Common myeloid progenitor, CD34-positive (primary cell): ENCODE results near the gene CXorf51A. TPM values are rescaled to one million over a fixed set of nuclear protein-coding genes. Genes with fewer than 3 reads are reported as not detected.
"Not testable (repeated sequence)": the region's sequence is repeated elsewhere in the genome, so short reads cannot be mapped to it uniquely, and the experiment has no call there.

Source experiments
- CTCF ChIA-PET: fragments of 350-600 bp; sonication (Branson Sonifier 250); formaldehyde crosslinking; loops from one replicate; lab custom pipeline; 2021; ENCODE audit warnings: antibody characterized with exemption; lab: Charles Lee
- POLR2A ChIA-PET: fragments of 350-600 bp; sonication (Branson Sonifier 250); formaldehyde crosslinking; loops from one replicate; lab custom pipeline; 2021; ENCODE audit warnings: antibody characterized with exemption; lab: Charles Lee
- DNase-seq, 3 donors: peaks; one replicate each; pipeline versions ENCODE4 v3.0.0 to v3.0.0-alpha.2; 2013
- H3K27ac ChIP-seq, 2 experiments: 1 replicate in 1 of 2; 2 replicates in 1 of 2; pipeline ENCODE4 v1.7.0; 2013; ENCODE audit warnings: inconsistent platforms in 2 of 2, low read length in 2 of 2, mild to moderate bottlenecking in 2 of 2, low read depth in 1 of 2, moderate library complexity in 1 of 2; ENCODE audit not compliant: severe bottlenecking in 2 of 2, insufficient read depth in 1 of 2, poor library complexity in 1 of 2
- H3K27me3 ChIP-seq, 5 experiments: replicated peaks in 2 of 5; 1 replicate in 3 of 5; 2 replicates in 2 of 5; pipeline versions ENCODE4 v1.6.1 to v1.7.0; 2013; ENCODE audit warnings: low read length in 4 of 5, mild to moderate bottlenecking in 2 of 5, moderate library complexity in 2 of 5, inconsistent platforms in 1 of 5; ENCODE audit not compliant: insufficient read depth in 5 of 5, control insufficient read depth in 4 of 5
- H3K36me3 ChIP-seq, 4 experiments: 1 replicate in 2 of 4; 2 replicates in 2 of 4; pipeline versions ENCODE4 v1.6.1 to v1.7.0; 2013; ENCODE audit warnings: low read length in 3 of 4, control low read depth in 1 of 4, mild to moderate bottlenecking in 1 of 4; ENCODE audit not compliant: control insufficient read depth in 4 of 4, insufficient read depth in 4 of 4
- H3K4me1 ChIP-seq, 4 experiments: 1 replicate in 3 of 4; 2 replicates in 1 of 4; pipeline versions ENCODE4 v1.6.1 to v1.7.1; 2013; ENCODE audit warnings: low read length in 3 of 4, mild to moderate bottlenecking in 3 of 4, control low read depth in 1 of 4, inconsistent platforms in 1 of 4, moderate library complexity in 1 of 4; ENCODE audit not compliant: control insufficient read depth in 4 of 4, insufficient read depth in 4 of 4; ENCODE audit errors: control extremely low read depth in 1 of 4
- H3K4me3 ChIP-seq, 7 experiments: 1 replicate in 4 of 7; 2 replicates in 3 of 7; pipeline versions ENCODE4 v1.5.1 to v1.7.0; 2013; ENCODE audit warnings: mild to moderate bottlenecking in 7 of 7, low read length in 6 of 7, moderate library complexity in 6 of 7, inconsistent platforms in 2 of 7, low read depth in 2 of 7, control low read depth in 1 of 7; ENCODE audit not compliant: insufficient read depth in 4 of 7, control insufficient read depth in 1 of 7; ENCODE audit errors: extremely low read depth in 1 of 7
- H3K9me3 ChIP-seq, 5 experiments: 1 replicate in 4 of 5; 2 replicates in 1 of 5; pipeline versions ENCODE4 v1.6.1 to v1.7.1; 2013; ENCODE audit warnings: low read length in 4 of 5, mild to moderate bottlenecking in 2 of 5, inconsistent platforms in 1 of 5, low read depth in 1 of 5, moderate library complexity in 1 of 5; ENCODE audit not compliant: control insufficient read depth in 4 of 5, insufficient read depth in 2 of 5; ENCODE audit errors: control extremely low read depth in 1 of 5
- WGBS: methylation state at CpG from one replicate; pipeline ENCODE4 v1.1.5; 2013; ENCODE audit not compliant: insufficient coverage; 5-methylcytosine and 5-hydroxymethylcytosine counted together
- polyA plus RNA-seq: library from polyadenylated mRNA; unstranded; fragments of 120-200 nt; gene quantifications from one replicate; pipeline ENCODE4 v1.2.1, GENCODE V29; 2013

Gene CXorf51A
- polyA plus RNA-seq, result not detected

- CTCF ChIA-PET, H3K36me3 ChIP-seq, DNase-seq, POLR2A ChIA-PET, H3K27me3 ChIP-seq, H3K4me3 ChIP-seq, H3K4me1 ChIP-seq, H3K27ac ChIP-seq, H3K9me3 ChIP-seq: not testable (repeated sequence)
- WGBS, result no CpG with 5 or more reads among the region's 3 CpGs
Observed at GRCh38 chrX:146814644-146815043, at the start of gene CXorf51A. TSS of gene CXorf51A (minus strand) at chrX:146814744. CDS start at chrX:146814723, 21 bp downstream.

DNA sequence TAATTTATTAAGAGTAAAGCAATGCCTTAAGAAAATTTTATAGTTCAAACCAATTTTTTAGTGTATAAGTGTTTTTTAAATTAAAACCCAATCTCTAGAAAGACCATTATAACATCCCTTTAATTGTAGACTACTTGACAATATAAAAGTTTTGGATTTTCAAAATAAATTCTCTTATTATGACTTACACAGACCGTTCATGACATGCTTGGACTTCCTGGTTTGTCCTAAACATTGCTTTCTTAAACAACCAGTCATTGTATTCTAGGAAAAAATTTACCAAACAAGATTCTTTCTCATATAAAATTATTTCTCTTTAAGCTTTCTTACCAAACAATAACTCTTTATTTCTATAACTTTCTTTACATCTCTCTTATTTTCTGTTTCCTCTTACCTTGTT lies 49.0 kb upstream of the CXorf51A start:
- POLR2A ChIA-PET, result no interaction called here
- CTCF ChIA-PET, result no interaction called here
- Histone ChIP-seq H3K27me3 (no peaks in the 10 kb centered on the region), H3K36me3 (no peaks in the 10 kb centered on the region), H3K4me1 (no peaks in the 10 kb centered on the region), H3K27ac (no peak overlapping the region), H3K9me3 (peaks cover 0 to 3% (median 0%) of the 10 kb centered on the region in 5 experiments), H3K4me3 (no peak overlapping the region)
- no peak for DNase-seq
- 0% methylated on average over 1 of the region's 1 CpG for WGBS

DNA sequence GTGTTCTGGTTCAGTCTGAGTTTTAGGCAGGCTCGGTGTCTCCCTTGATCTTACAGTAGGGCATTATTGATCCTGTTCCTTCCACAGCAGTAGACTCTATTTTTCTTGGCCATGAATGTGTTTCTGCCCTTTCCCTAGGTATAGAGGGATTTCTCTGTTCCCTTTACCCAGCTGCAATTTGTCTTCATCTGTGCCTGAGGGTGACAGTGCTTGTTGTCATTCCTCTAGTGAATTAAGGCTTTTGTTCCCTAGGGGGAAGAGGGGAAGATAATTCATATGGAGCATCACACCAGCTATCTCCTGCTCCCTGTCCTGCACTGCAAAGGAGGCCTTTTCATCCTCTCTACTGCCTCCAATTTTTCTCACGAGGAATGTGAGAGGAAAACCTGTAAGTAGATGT lies 39.7 kb upstream of the CXorf51A start:
- ChIA-PET CTCF (no interaction called here), POLR2A (no interaction called here)
- 40% methylated on average over 1 of the region's 2 CpGs for WGBS
- Histone ChIP-seq H3K4me1 (no peaks in the 10 kb centered on the region), H3K4me3 (no peak overlapping the region), H3K9me3 (no peaks in the 10 kb centered on the region), H3K36me3 (no peaks in the 10 kb centered on the region), H3K27ac (no peak overlapping the region), H3K27me3 (no peaks in the 10 kb centered on the region)
- DNase-seq, result no peak

DNA sequence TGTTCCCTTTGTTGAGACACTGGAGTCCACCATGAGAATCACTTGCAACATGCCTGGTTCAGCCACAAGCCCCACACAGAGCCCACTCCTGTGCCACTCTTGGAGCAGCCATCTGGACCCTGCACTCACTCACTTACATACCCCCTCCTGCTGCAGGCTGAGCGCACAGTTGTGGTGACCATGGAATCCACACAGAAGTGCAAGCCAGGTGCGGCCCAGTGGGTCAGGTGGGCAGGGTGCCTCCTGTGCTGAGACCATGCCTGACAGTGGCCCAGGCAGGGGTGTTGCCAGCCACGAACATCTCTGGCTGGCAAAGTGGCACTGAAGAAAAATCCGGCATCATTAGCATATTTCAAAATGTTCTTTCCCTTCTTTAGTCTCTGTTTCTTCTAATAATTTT lies 17.4 kb upstream of the CXorf51A start:
- no peak for DNase-seq
- no peaks in the 10 kb centered on the region for H3K27me3 ChIP-seq
- H3K4me3 ChIP-seq, result no peak overlapping the region
- H3K27ac ChIP-seq, result no peak overlapping the region
- no peaks in the 10 kb centered on the region for H3K4me1 ChIP-seq
- no peaks in the 10 kb centered on the region for H3K9me3 ChIP-seq
- ChIA-PET POLR2A (no interaction called here), CTCF (no interaction called here)
- H3K36me3 ChIP-seq, result no peaks in the 10 kb centered on the region
- WGBS, result 87% methylated on average over 3 of the region's 4 CpGs

- CTCF ChIA-PET, H3K27ac ChIP-seq, POLR2A ChIA-PET, H3K27me3 ChIP-seq, DNase-seq, H3K4me1 ChIP-seq, H3K9me3 ChIP-seq, H3K4me3 ChIP-seq, H3K36me3 ChIP-seq: not testable (repeated sequence)
- no CpG with 5 or more reads among the region's 3 CpGs for WGBS
Observed at GRCh38 chrX:146809471-146809870, 5.1 kb downstream of the CXorf51A start, which contains the start of gene CXorf51B. TSS of gene CXorf51B (plus strand) at chrX:146809771. CDS start at chrX:146809792, 21 bp downstream.
